Activated naive CD4-positive, alpha-beta T cell treated with anti-CD3 and anti-CD28 coated beads, Interleukin-2, amount 10 ng/mL, durations not matched to agents 7 days and 5 days (primary cell): ENCODE measurements around the gene MRPL12.
"Not testable (repeated sequence)": the region's sequence is repeated elsewhere in the genome, so short reads cannot be mapped to it uniquely, and the experiment has no call there.

Experiments
- CTCF ChIA-PET: fragments of 350-600 bp; sonication (Branson Sonifier 250); formaldehyde crosslinking; loops from one replicate; lab custom pipeline; 2021; ENCODE audit warnings: antibody characterized with exemption; lab: Charles Lee
- DNase-seq: peaks from one replicate; pipeline ENCODE4 v3.0.0-alpha.2; 2020
- H3K27ac Mint-ChIP-seq: one replicate; pipeline ENCODE4 v1.8.0; 2021; ENCODE audit warnings: mild to moderate bottlenecking, moderate library complexity, mixed read lengths
- H3K27me3 Mint-ChIP-seq: one replicate; pipeline ENCODE4 v1.8.0; 2021; ENCODE audit warnings: mild to moderate bottlenecking, mixed read lengths
- H3K36me3 Mint-ChIP-seq: one replicate; pipeline ENCODE4 v1.8.0; 2021; ENCODE audit warnings: mixed read lengths
- H3K4me1 Mint-ChIP-seq: one replicate; pipeline ENCODE4 v1.8.0; 2021; ENCODE audit warnings: mixed read lengths
- H3K4me3 Mint-ChIP-seq: one replicate; pipeline ENCODE4 v1.8.0; 2021; ENCODE audit warnings: mild to moderate bottlenecking, moderate library complexity, mixed read lengths
- H3K9me3 Mint-ChIP-seq: one replicate; pipeline ENCODE4 v1.8.0; 2021; ENCODE audit warnings: mixed read lengths

MRPL12 gene

DNA sequence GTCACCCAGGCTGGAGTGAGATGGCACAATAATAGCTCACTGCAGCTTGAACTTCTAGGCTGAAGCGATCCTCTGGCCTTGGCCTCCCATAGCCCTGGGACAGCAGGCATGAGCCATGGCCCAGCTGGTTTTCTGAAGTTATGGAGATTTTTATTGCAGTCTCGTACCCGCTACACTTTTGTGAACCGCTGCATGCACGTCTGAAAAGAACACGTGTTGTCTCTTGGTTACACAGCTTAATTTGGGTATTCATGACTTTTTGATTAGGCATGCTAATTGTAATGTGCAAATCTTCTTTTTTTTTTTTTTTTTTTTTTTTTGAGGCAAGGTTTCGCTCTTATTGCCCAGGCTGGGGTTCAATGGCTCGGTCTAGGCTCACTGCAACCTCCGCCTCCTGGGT lies 22.3 kb downstream of the MRPL12 start:
- CTCF ChIA-PET: no interaction called here

DNA sequence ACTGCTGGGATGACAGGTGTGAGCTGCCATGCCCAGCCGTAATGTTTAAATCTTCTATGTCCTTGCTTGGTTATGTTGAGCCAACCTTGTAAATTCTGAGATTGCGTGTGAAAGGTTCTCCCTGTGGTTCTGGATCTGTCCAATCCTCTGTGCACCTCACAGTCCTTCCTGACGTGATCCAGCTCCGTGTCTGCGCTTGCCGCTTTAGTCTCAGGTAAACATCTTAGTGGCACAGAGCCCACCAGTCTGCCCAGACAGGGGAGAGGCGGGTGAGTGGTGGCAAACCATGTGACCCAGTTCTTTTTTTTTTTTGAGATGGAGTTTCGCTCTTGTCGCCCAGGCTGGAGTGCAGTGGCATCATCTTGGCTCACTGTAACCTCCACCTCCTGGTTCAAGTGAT lies 22.8 kb downstream of the MRPL12 start:
- peaks cover 5% of the 10 kb centered on the region for H3K4me1 Mint-ChIP-seq
- no peaks in the 10 kb centered on the region for H3K9me3 Mint-ChIP-seq
- no peak for DNase-seq
- CTCF ChIA-PET: no interaction called here
- no peak overlapping the region for H3K27ac Mint-ChIP-seq
- no peaks in the 10 kb centered on the region for H3K36me3 Mint-ChIP-seq
- no peak overlapping the region for H3K4me3 Mint-ChIP-seq
- peaks cover 44% of the 10 kb centered on the region for H3K27me3 Mint-ChIP-seq

More for the DNA sequence above, 22.3 kb downstream of the MRPL12 start:
- no peak overlapping the region for H3K27ac Mint-ChIP-seq
- DNase-seq: no peak
- H3K9me3 Mint-ChIP-seq: no peaks in the 10 kb centered on the region
- peaks cover 3% of the 10 kb centered on the region for H3K4me1 Mint-ChIP-seq
- peaks cover 39% of the 10 kb centered on the region for H3K27me3 Mint-ChIP-seq
- H3K36me3 Mint-ChIP-seq: no peaks in the 10 kb centered on the region
- no peak overlapping the region for H3K4me3 Mint-ChIP-seq

DNA sequence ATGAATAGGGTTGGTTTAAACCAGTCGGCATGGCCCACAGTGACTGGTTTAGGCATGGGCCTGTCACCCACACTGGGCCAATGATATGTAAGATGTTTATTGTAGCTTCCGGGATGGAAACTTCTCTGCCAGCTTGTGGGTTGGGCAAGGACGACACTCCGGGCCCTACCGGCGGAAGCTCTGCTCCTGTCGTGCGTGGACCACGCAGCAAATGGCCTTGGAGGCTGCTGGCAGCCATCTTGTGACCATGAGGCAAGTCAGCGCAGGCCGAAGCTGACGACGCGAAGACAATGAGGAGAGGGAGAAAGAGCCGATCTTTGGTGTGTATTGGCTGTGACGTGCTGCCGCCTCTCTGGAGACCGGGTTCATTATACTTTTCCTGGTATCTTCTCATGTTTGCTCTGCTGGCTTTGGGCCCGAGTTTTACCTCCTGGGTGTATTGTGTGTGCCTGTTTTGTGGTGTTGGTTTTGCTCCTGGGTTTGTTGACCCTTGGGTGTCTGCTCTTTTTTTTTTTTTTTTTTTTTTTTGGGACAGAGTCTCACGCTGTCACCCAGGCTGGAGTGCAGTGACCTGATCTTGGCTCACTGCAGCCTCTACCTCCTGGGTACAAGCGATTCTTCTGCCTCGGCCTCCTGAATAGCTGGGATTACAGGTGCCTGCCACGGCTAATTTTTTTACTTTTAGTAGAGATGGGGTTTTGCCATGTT lies 24.3 kb downstream of the MRPL12 start:
- H3K4me3 Mint-ChIP-seq: no peak overlapping the region
- H3K27me3 Mint-ChIP-seq: peaks cover 51% of the 10 kb centered on the region
- CTCF ChIA-PET: no interaction called here
- DNase-seq: no peak
- H3K36me3 Mint-ChIP-seq: no peaks in the 10 kb centered on the region
- H3K9me3 Mint-ChIP-seq: no peaks in the 10 kb centered on the region
- peaks cover 9% of the 10 kb centered on the region for H3K4me1 Mint-ChIP-seq
- no peak overlapping the region for H3K27ac Mint-ChIP-seq

DNA sequence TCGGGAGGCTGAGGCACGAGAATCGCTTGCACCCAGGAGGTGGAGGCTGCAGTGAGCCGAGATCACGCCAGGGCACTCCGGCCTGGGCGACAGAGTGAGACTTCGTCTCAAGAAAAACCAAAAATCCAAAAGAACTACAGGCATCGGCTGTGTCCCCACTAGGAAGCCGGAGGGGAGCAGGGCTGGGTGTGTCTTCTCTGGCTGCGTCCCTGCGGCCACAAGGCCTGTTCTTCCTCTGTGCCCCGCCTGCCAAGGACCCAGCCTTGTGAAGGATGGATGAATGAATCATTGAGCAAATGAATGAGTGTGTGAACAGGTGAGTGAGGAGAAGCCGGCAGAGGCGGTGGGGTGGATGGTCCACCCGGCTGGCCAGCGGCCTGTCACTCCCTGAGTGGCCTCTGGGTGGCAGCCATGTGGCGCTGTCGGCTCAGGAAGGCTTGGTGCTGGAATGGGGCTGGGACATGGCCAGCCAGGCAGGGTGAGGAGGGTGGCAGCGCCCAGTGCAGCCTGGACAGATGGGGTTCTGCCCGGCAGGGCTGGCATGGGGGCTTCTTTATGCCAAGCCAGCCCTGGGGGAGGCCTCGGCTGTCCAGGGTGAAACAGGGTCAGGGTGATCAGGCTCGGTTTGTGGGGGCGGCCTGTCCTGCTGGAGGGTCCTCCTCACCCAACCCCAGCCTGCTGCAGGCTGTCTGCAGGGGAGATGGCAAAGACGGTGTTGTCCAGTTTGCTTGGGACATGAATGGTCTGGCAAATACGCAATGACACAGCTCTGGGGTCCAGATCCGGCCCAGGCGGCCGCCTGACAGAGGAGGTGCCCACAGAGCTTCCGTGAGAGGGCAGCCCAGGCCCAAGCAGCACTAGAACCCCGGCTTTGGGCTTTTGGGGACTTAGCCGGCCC lies 30.6 kb downstream of the MRPL12 start:
- H3K27me3 Mint-ChIP-seq: peaks cover 68% of the 10 kb centered on the region
- DNase-seq: peak; percentile 79
- H3K4me1 Mint-ChIP-seq: peaks cover 18% of the 10 kb centered on the region
- H3K4me3 Mint-ChIP-seq: no peak overlapping the region
- H3K36me3 Mint-ChIP-seq: no peaks in the 10 kb centered on the region
- CTCF ChIA-PET: interaction anchor here (1.2 kb wide), 1 partner anchor 12 kb away, joined by 4 read pairs; no protein-coding TSS in a partner anchor
- H3K9me3 Mint-ChIP-seq: no peaks in the 10 kb centered on the region
- H3K27ac Mint-ChIP-seq: no peak overlapping the region

DNA sequence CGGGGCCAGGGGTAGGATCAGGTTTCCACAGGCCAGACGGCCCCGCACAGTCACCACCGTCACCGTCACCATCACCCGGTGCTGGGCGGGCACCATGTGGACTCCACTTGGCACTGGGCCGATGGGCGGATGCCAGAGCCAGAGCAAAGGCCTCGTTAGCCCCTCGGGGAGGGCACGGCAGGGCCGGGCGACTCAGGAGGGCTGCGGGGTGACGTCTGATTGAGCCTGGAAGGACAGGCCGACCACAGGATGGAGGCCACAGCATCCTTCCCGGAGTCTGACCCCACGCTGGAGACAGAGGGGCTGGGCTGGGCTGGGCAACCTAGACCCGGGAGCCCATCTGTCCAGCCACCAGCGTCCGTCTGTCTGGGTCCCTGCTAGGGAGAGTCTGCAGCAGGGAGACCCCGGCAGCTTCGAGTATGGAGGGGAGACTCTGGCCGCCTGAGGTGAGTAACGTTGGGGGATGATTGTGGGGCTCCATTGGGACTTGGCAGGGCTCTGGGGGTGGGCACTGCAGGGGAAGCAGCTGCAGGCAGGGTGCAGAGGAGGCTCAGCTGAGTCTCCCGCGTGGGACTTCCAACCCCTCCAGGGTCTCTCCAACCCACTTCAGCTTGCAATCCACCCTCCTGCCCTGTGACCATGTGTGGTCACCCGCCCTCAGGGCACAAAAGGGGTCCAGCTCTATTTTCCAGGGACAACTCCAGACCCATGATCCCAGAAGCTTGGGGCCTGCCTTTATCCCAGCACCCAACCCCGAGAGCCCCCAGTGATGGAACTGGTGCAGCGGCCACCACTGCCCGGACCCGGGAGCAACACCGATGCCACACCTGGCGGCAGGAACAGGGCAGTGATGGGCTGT lies 31.5 kb downstream of the MRPL12 start:
- H3K27ac Mint-ChIP-seq: no peak overlapping the region
- CTCF ChIA-PET: interaction anchor here (1.1 to 1.7 kb wide), 5 partner anchors 13 to 287 kb away, joined by 3 to 8 read pairs (median 3); partner anchors contain the start of gene SLC25A10
- H3K4me1 Mint-ChIP-seq: peaks cover 18% of the 10 kb centered on the region
- H3K9me3 Mint-ChIP-seq: no peaks in the 10 kb centered on the region
- H3K27me3 Mint-ChIP-seq: peaks cover 76% of the 10 kb centered on the region
- no peak overlapping the region for H3K4me3 Mint-ChIP-seq
- DNase-seq: no peak
- H3K36me3 Mint-ChIP-seq: no peaks in the 10 kb centered on the region

DNA sequence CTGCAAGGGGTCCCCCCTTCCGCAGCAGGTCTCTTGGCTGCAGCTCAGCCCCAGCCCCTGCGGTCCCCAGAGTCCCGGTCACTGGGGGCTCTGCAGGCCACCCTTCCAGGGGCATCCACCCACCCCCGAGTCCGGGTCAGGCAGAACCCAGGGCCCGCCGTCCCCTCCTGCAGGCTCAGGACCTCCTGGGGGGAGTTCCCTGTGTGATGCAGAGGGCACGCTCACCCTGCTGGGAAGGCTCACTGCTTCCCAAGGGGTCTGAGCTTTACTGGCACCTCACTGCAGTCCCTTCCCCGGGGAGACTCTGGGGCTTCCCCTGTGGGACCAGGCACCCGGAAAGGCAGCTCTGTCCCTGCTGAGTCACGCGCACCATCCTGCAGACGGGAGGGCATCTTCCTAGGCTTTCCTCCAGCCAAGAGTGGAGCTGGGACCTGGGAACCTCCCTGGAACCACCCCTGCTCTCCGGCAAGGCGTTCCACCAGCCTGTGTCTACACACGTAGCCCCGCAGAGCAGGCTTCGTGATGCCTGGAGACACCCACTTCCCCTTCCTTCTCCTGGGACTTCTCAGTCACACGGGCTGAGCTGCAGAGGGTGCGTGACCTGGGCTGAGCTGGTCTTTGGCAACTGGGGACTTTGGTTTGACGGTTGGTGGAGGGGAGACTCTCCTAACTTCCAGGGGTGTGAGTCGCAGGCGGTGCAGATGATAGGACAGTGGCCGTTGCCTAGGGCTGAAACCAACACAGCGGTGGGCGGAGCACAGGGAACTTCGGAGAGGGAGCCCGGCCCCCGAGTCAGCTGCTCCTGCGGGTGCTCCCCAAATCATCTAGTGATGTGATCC lies 32.3 kb downstream of the MRPL12 start:
- H3K4me1 Mint-ChIP-seq: peaks cover 18% of the 10 kb centered on the region
- CTCF ChIA-PET: interaction anchor here (1.1 to 1.7 kb wide), 6 partner anchors 14 to 286 kb away, joined by 3 to 8 read pairs (median 3); partner anchors contain the start of genes P4HB and SLC25A10
- peaks cover 85% of the 10 kb centered on the region for H3K27me3 Mint-ChIP-seq
- no peak overlapping the region for H3K27ac Mint-ChIP-seq
- H3K9me3 Mint-ChIP-seq: no peaks in the 10 kb centered on the region
- H3K36me3 Mint-ChIP-seq: no peaks in the 10 kb centered on the region
- DNase-seq: peak; percentile 46
- peak overlapping the region; percentile 34 for H3K4me3 Mint-ChIP-seq

DNA sequence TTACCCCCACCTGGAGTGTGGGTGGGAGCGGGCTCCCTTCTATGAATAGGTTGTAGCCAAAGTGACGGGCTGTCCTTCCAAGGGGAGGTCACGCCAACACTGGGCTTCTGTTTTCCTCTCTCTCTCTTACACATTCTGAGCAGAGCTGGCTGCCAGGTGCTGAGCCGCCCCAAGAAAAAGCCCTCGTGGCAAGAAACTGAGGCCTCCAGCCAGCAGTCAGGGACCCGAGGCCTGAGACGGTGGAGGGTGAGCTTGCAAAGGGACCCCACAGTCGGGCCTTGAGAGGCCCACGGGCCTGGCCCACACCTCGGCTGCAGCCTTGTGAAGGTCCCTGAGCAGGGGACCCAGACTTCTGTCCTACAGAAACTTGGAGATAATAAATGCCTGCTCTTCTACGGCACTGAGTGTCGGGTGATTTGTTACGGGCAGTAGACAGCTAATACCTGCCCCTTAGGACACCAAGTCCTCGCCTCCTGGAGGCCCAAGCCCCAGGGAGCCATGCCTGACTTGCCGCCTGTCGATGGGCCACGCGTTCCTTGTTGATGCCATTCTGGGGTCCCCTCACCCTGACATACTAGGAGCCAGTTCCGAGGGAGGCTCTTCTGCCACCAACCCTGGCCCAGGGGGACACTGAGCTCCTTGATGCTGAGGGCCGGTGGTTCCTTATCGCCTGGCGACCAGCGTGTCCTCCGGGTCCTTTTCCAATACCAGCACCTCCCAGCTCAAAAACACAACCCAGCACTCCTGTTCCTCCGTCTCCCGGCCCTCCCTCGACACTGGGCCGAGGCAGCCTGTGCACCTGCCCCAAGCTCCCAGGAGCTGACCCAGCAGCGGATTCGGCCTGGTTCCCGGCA lies 35.0 kb downstream of the MRPL12 start:
- no peaks in the 10 kb centered on the region for H3K9me3 Mint-ChIP-seq
- no peak overlapping the region for H3K27ac Mint-ChIP-seq
- H3K27me3 Mint-ChIP-seq: peaks cover 79% of the 10 kb centered on the region
- no peak for DNase-seq
- CTCF ChIA-PET: no interaction called here
- H3K36me3 Mint-ChIP-seq: no peaks in the 10 kb centered on the region
- no peak overlapping the region for H3K4me3 Mint-ChIP-seq
- peaks cover 12% of the 10 kb centered on the region for H3K4me1 Mint-ChIP-seq

DNA sequence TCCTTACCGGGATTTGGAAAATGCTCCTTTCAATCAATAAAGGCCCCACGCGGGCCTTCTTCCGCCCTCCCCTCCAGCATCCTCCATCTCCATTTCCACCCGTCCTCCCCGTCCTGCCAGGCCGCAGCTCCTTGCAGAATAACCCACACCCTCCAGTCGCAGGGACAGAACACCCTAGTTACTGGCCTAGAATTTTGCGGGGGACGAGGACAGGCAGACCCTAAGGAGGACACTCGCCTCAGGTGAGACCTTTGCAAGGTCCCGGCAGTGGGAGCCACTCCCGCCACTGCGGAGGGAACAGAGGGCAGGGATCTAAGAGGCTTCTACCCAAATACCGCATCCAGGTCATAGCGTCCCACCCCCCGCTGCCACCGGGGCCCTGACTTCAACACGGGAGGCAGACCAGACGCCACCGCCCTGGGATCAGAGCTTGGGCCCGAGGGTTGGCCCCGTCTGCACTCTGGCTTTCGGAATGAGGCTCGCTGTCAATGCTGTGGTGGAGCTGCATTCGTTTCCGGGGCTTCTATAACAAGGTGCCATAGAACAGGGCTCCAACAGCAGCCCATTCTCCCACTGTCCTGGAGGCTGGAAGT lies 35.7 kb downstream of the MRPL12 start:
- no peak for DNase-seq
- peaks cover 72% of the 10 kb centered on the region for H3K27me3 Mint-ChIP-seq
- H3K9me3 Mint-ChIP-seq: no peaks in the 10 kb centered on the region
- H3K4me3 Mint-ChIP-seq: no peak overlapping the region
- no peak overlapping the region for H3K27ac Mint-ChIP-seq
- H3K4me1 Mint-ChIP-seq: peaks cover 9% of the 10 kb centered on the region
- H3K36me3 Mint-ChIP-seq: no peaks in the 10 kb centered on the region
- CTCF ChIA-PET: no interaction called here

DNA sequence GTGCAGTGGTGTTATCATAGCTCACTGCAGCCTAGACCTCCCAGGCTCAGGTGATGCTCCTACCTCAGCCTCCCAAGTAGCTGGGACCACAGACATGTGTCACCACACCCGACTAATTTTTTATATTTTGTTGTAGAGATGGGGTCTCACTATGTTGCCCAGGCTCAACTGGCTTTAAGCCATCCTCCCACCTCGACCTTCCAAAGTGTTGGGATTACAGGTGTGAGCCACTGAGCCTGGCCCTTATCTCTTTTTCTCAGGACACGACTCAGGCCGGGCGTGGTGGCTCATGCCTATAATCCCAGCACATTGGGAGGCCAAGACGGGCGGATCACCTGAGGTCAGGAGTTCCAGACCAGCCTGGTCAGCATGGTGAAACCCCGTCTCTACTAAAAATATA lies 36.4 kb downstream of the MRPL12 start:
- H3K36me3 Mint-ChIP-seq, H3K4me1 Mint-ChIP-seq, DNase-seq, H3K9me3 Mint-ChIP-seq, H3K27ac Mint-ChIP-seq, CTCF ChIA-PET, H3K4me3 Mint-ChIP-seq: not testable (repeated sequence)
- peaks cover 70% of the 10 kb centered on the region for H3K27me3 Mint-ChIP-seq

DNA sequence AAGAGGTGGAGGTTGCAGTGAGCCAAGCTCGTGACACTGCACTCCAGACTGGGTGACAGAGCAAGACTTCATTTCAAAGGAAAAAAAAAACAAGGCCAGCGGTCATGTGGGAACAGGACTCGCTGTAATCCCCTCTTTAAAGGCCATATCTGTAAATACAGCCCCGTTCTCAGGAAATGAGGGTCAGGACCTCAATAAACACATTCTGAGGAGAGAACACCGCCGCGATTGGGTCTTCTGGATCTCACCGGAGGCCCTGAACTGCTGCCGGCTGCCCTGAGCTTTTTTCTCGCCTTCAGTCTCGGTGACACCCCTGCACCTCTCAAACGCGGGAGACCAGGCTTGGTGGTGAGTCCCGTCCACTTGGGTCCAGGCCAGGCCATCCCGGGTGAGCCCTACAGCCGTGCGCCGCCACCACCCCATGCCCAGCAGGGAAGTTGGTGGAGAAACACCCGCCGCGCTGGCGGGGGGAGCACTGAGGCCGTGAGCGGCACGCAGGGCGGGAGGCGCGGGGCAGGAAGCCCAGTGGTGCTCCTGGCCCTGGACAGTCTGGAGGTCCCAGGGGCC lies 37.3 kb downstream of the MRPL12 start:
- Mint-ChIP-seq H3K9me3 (no peaks in the 10 kb centered on the region), H3K4me3 (no peak overlapping the region), H3K4me1 (peaks cover 8% of the 10 kb centered on the region), H3K27ac (no peak overlapping the region), H3K27me3 (peaks cover 61% of the 10 kb centered on the region), H3K36me3 (no peaks in the 10 kb centered on the region)
- CTCF ChIA-PET: interaction anchor here (0.6 kb wide), 1 partner anchor 90 kb away, joined by 3 read pairs; no protein-coding TSS in a partner anchor
- DNase-seq: no peak

DNA sequence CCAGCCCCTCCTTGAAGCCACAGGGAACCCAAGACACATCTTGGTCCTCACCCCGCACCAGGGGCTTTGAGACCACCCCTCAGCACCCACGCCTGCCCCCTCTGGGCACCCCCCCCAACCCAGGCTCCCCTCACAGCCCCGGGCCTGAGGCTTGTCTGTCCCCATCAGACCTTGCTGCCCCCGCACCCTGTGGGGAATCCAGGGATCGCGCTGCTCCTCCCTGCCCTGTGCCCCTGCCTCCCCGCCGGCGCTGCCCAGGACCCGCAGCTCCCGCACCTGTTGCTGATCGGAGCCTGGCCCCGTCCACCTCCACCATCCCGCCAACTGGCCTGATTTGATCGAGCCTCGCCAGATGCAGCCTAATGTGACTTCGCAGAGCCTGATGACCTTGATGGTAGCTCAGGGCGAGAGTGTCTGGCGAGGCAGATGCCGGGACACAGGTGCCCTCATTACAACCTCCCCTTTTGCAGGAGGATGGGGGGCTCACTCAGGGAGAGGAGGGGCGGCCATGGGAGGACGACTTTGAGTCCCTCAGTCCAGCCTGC lies 38.0 kb downstream of the MRPL12 start:
- H3K4me3 Mint-ChIP-seq: no peak overlapping the region
- peaks cover 2% of the 10 kb centered on the region for H3K4me1 Mint-ChIP-seq
- no peaks in the 10 kb centered on the region for H3K9me3 Mint-ChIP-seq
- H3K27ac Mint-ChIP-seq: no peak overlapping the region
- peaks cover 55% of the 10 kb centered on the region for H3K27me3 Mint-ChIP-seq
- no peak for DNase-seq
- CTCF ChIA-PET: no interaction called here
- no peaks in the 10 kb centered on the region for H3K36me3 Mint-ChIP-seq
